B cell (primary cell): ENCODE data around the gene EIF2B4. TPM values are rescaled to one million over a fixed set of nuclear protein-coding genes. Genes with fewer than 3 reads are reported as not detected.

ENCODE experiments used
- ATAC-seq: fragments of 200-7000 bp; cut with Tn5 transposase; one replicate; pipeline ENCODE4 v1.10.0; 2021; ENCODE audit warnings: low read depth, mild to moderate bottlenecking, moderate number of reproducible peaks, moderate library complexity
- CTCF ChIA-PET: fragments of 350-600 bp; sonication (Branson Sonifier 250); formaldehyde crosslinking; loops from one replicate; lab custom pipeline; 2021; ENCODE audit warnings: antibody characterized with exemption, inconsistent platforms; lab: Charles Lee
- POLR2A ChIA-PET: fragments of 350-600 bp; sonication (Branson Sonifier 250); formaldehyde crosslinking; loops from one replicate; lab custom pipeline; 2021; ENCODE audit warnings: antibody characterized with exemption; lab: Charles Lee
- DNase-seq: peaks from one replicate; pipeline ENCODE4 v3.0.0; 2013
- H2AFZ ChIP-seq: 2 replicates; pipeline ENCODE4 v1.6.1; 2012; ENCODE audit warnings: mild to moderate bottlenecking, low read depth, low read length; ENCODE audit not compliant: insufficient read depth, poor library complexity, severe bottlenecking
- H3K27ac ChIP-seq, 2 donors: 1 replicate in 1 of 2; 2 replicates in 1 of 2; pipeline ENCODE4 v1.5.1; 2012 to 2013; ENCODE audit warnings: low read length in 2 of 2, mild to moderate bottlenecking in 2 of 2, moderate library complexity in 1 of 2
- H3K27me3 ChIP-seq, 4 experiments: fragments of 200-600 bp in 1 of 4; sonication (generic) in 1 of 4; replicated peaks in 1 of 4; 1 replicate in 2 of 4; 2 replicates in 2 of 4; pipeline versions ENCODE4 v1.6.1 to v1.7.0; 2013 to 2016; ENCODE audit warnings: low read length in 3 of 4, mild to moderate bottlenecking in 2 of 4, mixed read lengths in 1 of 4, moderate library complexity in 1 of 4; ENCODE audit not compliant: insufficient read depth in 4 of 4, control insufficient read depth in 3 of 4; ENCODE audit errors: control extremely low read depth in 1 of 4
- H3K36me3 ChIP-seq, 2 experiments: replicated peaks in 1 of 2; 1 replicate in 1 of 2; 2 replicates in 1 of 2; pipeline versions ENCODE4 v1.6.1 to v1.7.1; 2013; ENCODE audit warnings: low read length in 1 of 2; ENCODE audit not compliant: insufficient read depth in 2 of 2, control insufficient read depth in 1 of 2; ENCODE audit errors: control extremely low read depth in 1 of 2, extremely low read depth in 1 of 2
- H3K4me1 ChIP-seq, 2 donors: fragments of 200-600 bp in 1 of 2; sonication (generic) in 1 of 2; 1 replicate in 1 of 2; 2 replicates in 1 of 2; pipeline versions ENCODE4 v1.5.1 to v1.6.1; 2013 to 2017; ENCODE audit warnings: low read length in 2 of 2; ENCODE audit not compliant: control insufficient read depth in 2 of 2, insufficient read depth in 2 of 2
- H3K4me2 ChIP-seq: replicated peaks from 2 replicates; pipeline ENCODE3; 2012; ENCODE audit warnings: mild to moderate bottlenecking, low read depth, low read length; ENCODE audit not compliant: poor library complexity, severe bottlenecking
- H3K4me3 ChIP-seq, 5 experiments: fragments of 200-600 bp in 1 of 5; sonication (generic) in 1 of 5; 1 replicate in 3 of 5; 2 replicates in 2 of 5; pipeline versions ENCODE4 v1.5.1 to v1.7.0; 2011 to 2016; ENCODE audit warnings: low read length in 4 of 5, mild to moderate bottlenecking in 4 of 5, low read depth in 2 of 5, control low read depth in 1 of 5, moderate library complexity in 1 of 5; ENCODE audit not compliant: insufficient read depth in 1 of 5; ENCODE audit errors: control extremely low read depth in 1 of 5, extremely low read depth in 1 of 5
- H3K79me2 ChIP-seq: fragments of 200-600 bp; sonication (generic); one replicate; pipeline ENCODE4 v1.6.0; 2016; ENCODE audit warnings: low read length; ENCODE audit not compliant: control insufficient read depth, insufficient read depth
- H3K9ac ChIP-seq: fragments of 200-600 bp; sonication (generic); 2 replicates; pipeline ENCODE4 v1.6.1; 2017; ENCODE audit warnings: mild to moderate bottlenecking, low read length, moderate library complexity
- H3K9me3 ChIP-seq, 3 donors: one replicate each; pipeline versions ENCODE4 v1.6.1 to v1.7.1; 2013; ENCODE audit warnings: low read length in 2 of 3; ENCODE audit not compliant: control insufficient read depth in 2 of 3, insufficient read depth in 1 of 3; ENCODE audit errors: control extremely low read depth in 1 of 3
- H4K20me1 ChIP-seq: 2 replicates; pipeline ENCODE4 v1.6.0; 2012; ENCODE audit warnings: mild to moderate bottlenecking, low read length; ENCODE audit not compliant: insufficient read depth, control insufficient read depth, poor library complexity, severe bottlenecking
- H3K27ac Mint-ChIP-seq: one replicate; pipeline ENCODE4 v1.8.0; 2021; ENCODE audit warnings: mixed read lengths
- H3K27me3 Mint-ChIP-seq: one replicate; pipeline ENCODE4 v1.8.0; 2021; ENCODE audit warnings: mixed read lengths
- H3K4me1 Mint-ChIP-seq: one replicate; pipeline ENCODE4 v1.8.0; 2021; ENCODE audit warnings: mixed read lengths
- H3K4me3 Mint-ChIP-seq: one replicate; pipeline ENCODE4 v1.8.0; 2021; ENCODE audit warnings: mixed read lengths
- H3K9me3 Mint-ChIP-seq: one replicate; pipeline ENCODE4 v1.8.0; 2022; ENCODE audit warnings: mixed read lengths; ENCODE audit not compliant: insufficient read depth
- CTCF ChIP-seq: fragments of 200-600 bp; IDR thresholded peaks from one replicate; pipeline ENCODE4 v1.8.0; 2022; ENCODE audit warnings: antibody characterized with exemption, mild to moderate bottlenecking
- EZH2 ChIP-seq: IDR thresholded peaks from 2 replicates; pipeline ENCODE4 v1.6.1; 2012; ENCODE audit warnings: borderline replicate concordance, low read depth, mild to moderate bottlenecking, moderate library complexity, low read length; ENCODE audit not compliant: insufficient read depth, poor library complexity, severe bottlenecking
- WGBS: methylation state at CpG from one replicate; pipeline ENCODE4 v1.1.5; 2013; ENCODE audit warnings: missing lambda C conversion rate; ENCODE audit not compliant: insufficient coverage; 5-methylcytosine and 5-hydroxymethylcytosine counted together
- intact Hi-C: fragments of 100-400 bp; cut with micrococcal nuclease; formaldehyde crosslinking; loops from one replicate; pipeline ENCODE4 v1.10.0; 2022
- polyA plus RNA-seq: library from polyadenylated mRNA; depleted of rRNA; stranded (reverse); fragments of >200 nt; gene quantifications from 2 replicates; pipeline ENCODE4 v1.2.3, GENCODE V29; 2012
- total RNA-seq, 2 donors: library from RNA; stranded (reverse); fragments of 120-200 nt in 1 of 2; gene quantifications; 1 replicate in 1 of 2; 2 replicates in 1 of 2; pipeline versions ENCODE4 v1.2.3 to v1.2.4, GENCODE V29; 2013 to 2022

EIF2B4 gene
- total and polyA plus RNA-seq, 2 donors (not counting 1 experiment from before 2014, with no cell fraction given), result 33.8 to 56.7 TPM

- intact Hi-C loops, result loop anchor here (1.0 to 5.0 kb wide), 10 partner anchors 20 to 1069 kb away; partner anchors contain the start of genes EIF2B4, FOSL2, GTF3C2 and NRBP1
- Mint-ChIP-seq H3K4me3 (peak within 1 kb of the TSS; percentile 99), H3K4me1 (peaks cover 27% of the 10 kb centered on the region), H3K9me3 (no peaks in the 10 kb centered on the region), H3K27ac (peak within 1 kb of the TSS; percentile 97), H3K27me3 (no peaks in the 10 kb centered on the region)
- Histone ChIP-seq H3K27me3 (no peaks in the 10 kb centered on the region), H3K4me3 (peak within 1 kb of the TSS; percentile 72 to 99 (median 93)), H2AFZ (peak within 1 kb of the TSS; percentile 92), H3K9me3 (no peaks in the 10 kb centered on the region), H4K20me1 (no peaks in the 10 kb centered on the region), H3K36me3 (peaks cover 4 to 19% of the 10 kb centered on the region in 2 experiments), H3K27ac (peak within 1 kb of the TSS; percentile 75 to 96), H3K9ac (peak within 1 kb of the TSS; percentile 98), H3K79me2 (peaks cover 40% of the 10 kb centered on the region), H3K4me2 (peak within 1 kb of the TSS; percentile 91), H3K4me1 (peaks cover 12 to 20% of the 10 kb centered on the region in 2 donors)
- WGBS, result 1% methylated on average over 32 of the region's 39 CpGs
- DNase-seq (peak; percentile 91), ATAC-seq (peak; percentile 95)
- no peak for TF ChIP-seq CTCF
- TF ChIP-seq EZH2, result no peak
- ChIA-PET CTCF (interaction anchor here (1.2 to 3.7 kb wide), 3 partner anchors 19 to 48 kb away, joined by 5 to 24 read pairs (median 5); partner anchors contain the start of gene SNX17), POLR2A (interaction anchor here (0.7 to 2.1 kb wide), 5 partner anchors 34 to 105 kb away, joined by 3 to 9 read pairs (median 4); partner anchors contain the start of genes GTF3C2, NRBP1, PPM1G and ZNF513)
These were observed 47.2 kb downstream of the EIF2B4 start, which contains the start of gene MPV17 for GRCh38 chr2:27322766-27323595. MPV17 (minus strand) TSS chr2:27323097; CDS start chr2:27322517, 580 bp downstream.
